Measurements from ENCODE around the gene GIPC3.

GIPC3 gene

DNA sequence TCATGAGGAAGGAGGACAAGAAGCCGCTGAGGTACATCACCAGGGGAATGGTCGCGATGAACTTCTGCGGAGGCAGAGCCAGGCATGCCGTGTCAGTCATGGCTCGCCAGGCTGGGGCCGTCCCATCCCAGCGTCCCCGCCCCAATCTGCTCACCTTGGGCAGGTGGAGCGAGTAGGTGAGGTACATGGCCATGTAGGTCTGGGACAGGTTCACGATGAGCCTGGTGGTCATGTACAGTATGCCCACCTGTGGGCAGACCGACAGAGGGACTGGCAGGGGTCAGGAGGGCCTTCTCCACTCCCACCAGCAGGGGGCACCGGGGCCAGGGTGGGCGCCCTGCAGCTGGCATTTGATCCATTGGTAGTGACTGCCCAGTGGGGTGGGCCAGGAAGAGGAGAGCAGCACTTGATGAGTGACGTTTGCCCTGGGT is 38.0 kb upstream of the GIPC3 start (continued):
- TF ChIP-seq, protein P1, sequence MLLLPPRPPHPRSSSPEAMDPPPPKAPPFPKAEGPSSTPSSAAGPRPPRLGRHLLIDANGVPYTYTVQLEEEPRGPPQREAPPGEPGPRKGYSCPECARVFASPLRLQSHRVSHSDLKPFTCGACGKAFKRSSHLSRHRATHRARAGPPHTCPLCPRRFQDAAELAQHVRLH (tag by site-specific recombination; IDR thresholded peaks at IDR 0.05), result 0 out of 2 replicates have a peak, but pooled peaks have one; percentile 29
- TF ChIP-seq IKZF3 (tag by site-specific recombination; IDR thresholded peaks at IDR 0.05) (no peak), ZNF837 (tag by site-specific recombination; IDR thresholded peaks at IDR 0.05) (no peak), ZNF514 (tag by site-specific recombination; IDR thresholded peaks at IDR 0.05) (no peak), ZNF768 (tag by site-specific recombination; IDR thresholded peaks at IDR 0.05) (no peak), ZNF221 (tag by site-specific recombination; IDR thresholded peaks at IDR 0.05; ENCODE audit: borderline replicate concordance) (no peak), KLF9 (tag by site-specific recombination; IDR thresholded peaks at IDR 0.05; ENCODE audit: low read depth) (no peak), ZNF610 (tag by site-specific recombination; IDR thresholded peaks at IDR 0.05; ENCODE audit: borderline replicate concordance) (no peak), ZEB2 (tag by site-specific recombination; IDR thresholded peaks at IDR 0.05) (no peak), ZNF558 (tag by site-specific recombination; IDR thresholded peaks at IDR 0.05) (no peak)
- TF ChIP-seq, protein P2, sequence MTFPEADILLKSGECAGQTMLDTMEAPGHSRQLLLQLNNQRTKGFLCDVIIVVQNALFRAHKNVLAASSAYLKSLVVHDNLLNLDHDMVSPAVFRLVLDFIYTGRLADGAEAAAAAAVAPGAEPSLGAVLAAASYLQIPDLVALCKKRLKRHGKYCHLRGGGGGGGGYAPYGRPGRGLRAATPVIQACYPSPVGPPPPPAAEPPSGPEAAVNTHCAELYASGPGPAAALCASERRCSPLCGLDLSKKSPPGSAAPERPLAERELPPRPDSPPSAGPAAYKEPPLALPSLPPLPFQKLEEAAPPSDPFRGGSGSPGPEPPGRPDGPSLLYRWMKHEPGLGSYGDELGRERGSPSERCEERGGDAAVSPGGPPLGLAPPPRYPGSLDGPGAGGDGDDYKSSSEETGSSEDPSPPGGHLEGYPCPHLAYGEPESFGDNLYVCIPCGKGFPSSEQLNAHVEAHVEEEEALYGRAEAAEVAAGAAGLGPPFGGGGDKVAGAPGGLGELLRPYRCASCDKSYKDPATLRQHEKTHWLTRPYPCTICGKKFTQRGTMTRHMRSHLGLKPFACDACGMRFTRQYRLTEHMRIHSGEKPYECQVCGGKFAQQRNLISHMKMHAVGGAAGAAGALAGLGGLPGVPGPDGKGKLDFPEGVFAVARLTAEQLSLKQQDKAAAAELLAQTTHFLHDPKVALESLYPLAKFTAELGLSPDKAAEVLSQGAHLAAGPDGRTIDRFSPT (tag by site-specific recombination; IDR thresholded peaks at IDR 0.05), result peak; percentile 82
- TF ChIP-seq, protein P3, sequence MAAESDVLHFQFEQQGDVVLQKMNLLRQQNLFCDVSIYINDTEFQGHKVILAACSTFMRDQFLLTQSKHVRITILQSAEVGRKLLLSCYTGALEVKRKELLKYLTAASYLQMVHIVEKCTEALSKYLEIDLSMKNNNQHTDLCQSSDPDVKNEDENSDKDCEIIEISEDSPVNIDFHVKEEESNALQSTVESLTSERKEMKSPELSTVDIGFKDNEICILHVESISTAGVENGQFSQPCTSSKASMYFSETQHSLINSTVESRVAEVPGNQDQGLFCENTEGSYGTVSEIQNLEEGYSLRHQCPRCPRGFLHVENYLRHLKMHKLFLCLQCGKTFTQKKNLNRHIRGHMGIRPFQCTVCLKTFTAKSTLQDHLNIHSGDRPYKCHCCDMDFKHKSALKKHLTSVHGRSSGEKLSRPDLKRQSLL (tag by site-specific recombination; IDR thresholded peaks at IDR 0.05), result no peak
- TF ChIP-seq, protein P4, sequence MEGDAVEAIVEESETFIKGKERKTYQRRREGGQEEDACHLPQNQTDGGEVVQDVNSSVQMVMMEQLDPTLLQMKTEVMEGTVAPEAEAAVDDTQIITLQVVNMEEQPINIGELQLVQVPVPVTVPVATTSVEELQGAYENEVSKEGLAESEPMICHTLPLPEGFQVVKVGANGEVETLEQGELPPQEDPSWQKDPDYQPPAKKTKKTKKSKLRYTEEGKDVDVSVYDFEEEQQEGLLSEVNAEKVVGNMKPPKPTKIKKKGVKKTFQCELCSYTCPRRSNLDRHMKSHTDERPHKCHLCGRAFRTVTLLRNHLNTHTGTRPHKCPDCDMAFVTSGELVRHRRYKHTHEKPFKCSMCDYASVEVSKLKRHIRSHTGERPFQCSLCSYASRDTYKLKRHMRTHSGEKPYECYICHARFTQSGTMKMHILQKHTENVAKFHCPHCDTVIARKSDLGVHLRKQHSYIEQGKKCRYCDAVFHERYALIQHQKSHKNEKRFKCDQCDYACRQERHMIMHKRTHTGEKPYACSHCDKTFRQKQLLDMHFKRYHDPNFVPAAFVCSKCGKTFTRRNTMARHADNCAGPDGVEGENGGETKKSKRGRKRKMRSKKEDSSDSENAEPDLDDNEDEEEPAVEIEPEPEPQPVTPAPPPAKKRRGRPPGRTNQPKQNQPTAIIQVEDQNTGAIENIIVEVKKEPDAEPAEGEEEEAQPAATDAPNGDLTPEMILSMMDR (tag by site-specific recombination; IDR thresholded peaks at IDR 0.05), result peak; percentile 85

DNA sequence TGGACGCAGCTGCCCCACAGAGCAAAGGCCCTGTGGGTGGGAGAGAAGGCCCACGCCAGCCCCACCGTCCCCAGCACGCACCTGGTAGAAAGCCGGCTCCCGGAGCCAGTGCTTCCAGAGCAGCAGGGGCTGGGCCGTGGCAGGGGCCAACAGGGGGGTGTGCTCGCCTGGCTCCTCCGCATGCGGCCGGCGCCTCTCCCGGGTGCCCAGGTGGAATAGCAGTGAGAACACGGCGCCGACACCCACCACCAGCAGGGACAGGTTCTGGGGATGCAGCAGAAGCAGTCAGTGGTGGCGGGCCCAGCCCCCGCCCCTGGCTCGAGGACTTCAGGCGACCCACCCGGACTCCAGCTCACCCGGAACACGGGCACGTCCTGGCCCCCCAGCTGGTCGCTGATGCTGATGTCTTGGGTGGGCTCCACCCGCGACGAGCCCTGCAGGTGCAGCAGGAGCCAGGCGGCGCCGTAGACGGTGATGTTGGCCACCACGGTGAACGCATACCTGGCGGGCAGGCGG is 37.5 kb upstream of the GIPC3 start:
- H3K4me1 ChIP-seq (ENCODE audit: control insufficient read depth, insufficient read depth, low read length), result no peaks in the 10 kb centered on the region
- TF ChIP-seq ZNF626 (tag by site-specific recombination; IDR thresholded peaks at IDR 0.05), result no peak
- TF ChIP-seq, protein P5, sequence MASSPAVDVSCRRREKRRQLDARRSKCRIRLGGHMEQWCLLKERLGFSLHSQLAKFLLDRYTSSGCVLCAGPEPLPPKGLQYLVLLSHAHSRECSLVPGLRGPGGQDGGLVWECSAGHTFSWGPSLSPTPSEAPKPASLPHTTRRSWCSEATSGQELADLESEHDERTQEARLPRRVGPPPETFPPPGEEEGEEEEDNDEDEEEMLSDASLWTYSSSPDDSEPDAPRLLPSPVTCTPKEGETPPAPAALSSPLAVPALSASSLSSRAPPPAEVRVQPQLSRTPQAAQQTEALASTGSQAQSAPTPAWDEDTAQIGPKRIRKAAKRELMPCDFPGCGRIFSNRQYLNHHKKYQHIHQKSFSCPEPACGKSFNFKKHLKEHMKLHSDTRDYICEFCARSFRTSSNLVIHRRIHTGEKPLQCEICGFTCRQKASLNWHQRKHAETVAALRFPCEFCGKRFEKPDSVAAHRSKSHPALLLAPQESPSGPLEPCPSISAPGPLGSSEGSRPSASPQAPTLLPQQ (tag by site-specific recombination; IDR thresholded peaks at IDR 0.05), result no peak
- TF ChIP-seq, protein P6, sequence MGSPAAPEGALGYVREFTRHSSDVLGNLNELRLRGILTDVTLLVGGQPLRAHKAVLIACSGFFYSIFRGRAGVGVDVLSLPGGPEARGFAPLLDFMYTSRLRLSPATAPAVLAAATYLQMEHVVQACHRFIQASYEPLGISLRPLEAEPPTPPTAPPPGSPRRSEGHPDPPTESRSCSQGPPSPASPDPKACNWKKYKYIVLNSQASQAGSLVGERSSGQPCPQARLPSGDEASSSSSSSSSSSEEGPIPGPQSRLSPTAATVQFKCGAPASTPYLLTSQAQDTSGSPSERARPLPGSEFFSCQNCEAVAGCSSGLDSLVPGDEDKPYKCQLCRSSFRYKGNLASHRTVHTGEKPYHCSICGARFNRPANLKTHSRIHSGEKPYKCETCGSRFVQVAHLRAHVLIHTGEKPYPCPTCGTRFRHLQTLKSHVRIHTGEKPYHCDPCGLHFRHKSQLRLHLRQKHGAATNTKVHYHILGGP (tag by site-specific recombination; IDR thresholded peaks at IDR 0.05), result no peak
- TF ChIP-seq ZNF548 (tag by site-specific recombination; IDR thresholded peaks at IDR 0.05), result no peak
- TF ChIP-seq, protein P7, sequence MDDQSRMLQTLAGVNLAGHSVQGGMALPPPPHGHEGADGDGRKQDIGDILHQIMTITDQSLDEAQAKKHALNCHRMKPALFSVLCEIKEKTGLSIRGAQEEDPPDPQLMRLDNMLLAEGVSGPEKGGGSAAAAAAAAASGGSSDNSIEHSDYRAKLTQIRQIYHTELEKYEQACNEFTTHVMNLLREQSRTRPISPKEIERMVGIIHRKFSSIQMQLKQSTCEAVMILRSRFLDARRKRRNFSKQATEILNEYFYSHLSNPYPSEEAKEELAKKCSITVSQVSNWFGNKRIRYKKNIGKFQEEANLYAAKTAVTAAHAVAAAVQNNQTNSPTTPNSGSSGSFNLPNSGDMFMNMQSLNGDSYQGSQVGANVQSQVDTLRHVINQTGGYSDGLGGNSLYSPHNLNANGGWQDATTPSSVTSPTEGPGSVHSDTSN (CRISPR knock-in tag; IDR thresholded peaks at IDR 0.05), result no peak
- no peak for TF ChIP-seq ZFP37 (tag by site-specific recombination; IDR thresholded peaks at IDR 0.05)
- no peak for TF ChIP-seq WT1 (tag by site-specific recombination; IDR thresholded peaks at IDR 0.05)
- no peak for TF ChIP-seq OSR2 (tag by site-specific recombination; IDR thresholded peaks at IDR 0.05)
- no peak for TF ChIP-seq TCF7L2 (IDR thresholded peaks at IDR 0.05; ENCODE audit: borderline replicate concordance, low read depth, low read length)
- TF ChIP-seq ZSCAN16 (tag by site-specific recombination; IDR thresholded peaks at IDR 0.05), result no peak
- no peak for TF ChIP-seq ZNF391 (tag by site-specific recombination; IDR thresholded peaks at IDR 0.05; ENCODE audit: borderline replicate concordance, low read depth)
- TF ChIP-seq ZNF610 (tag by site-specific recombination; IDR thresholded peaks at IDR 0.05; ENCODE audit: borderline replicate concordance), result no peak
- TF ChIP-seq ZNF830 (tag by site-specific recombination; IDR thresholded peaks at IDR 0.05; ENCODE audit: low read depth), result no peak
- no peaks in the 10 kb centered on the region for H3K9me3 ChIP-seq (ENCODE audit: control insufficient read depth, insufficient read depth, low read depth, low read length)
- CTCF ChIA-PET, result interaction anchor here (0.7 kb wide), 1 partner anchor 112 kb away, joined by 3 read pairs; no protein-coding TSS in a partner anchor
- H3K27ac ChIP-seq (ENCODE audit: extremely low read depth, low read depth, low read length), result no peak overlapping the region
- H3K4me3 ChIP-seq (ENCODE audit: low read depth, low read length), result no peak overlapping the region
- peaks cover 0 to 48% of the 10 kb centered on the region in 2 experiments; a peak in 2 of 3 replicates for H3K36me3 ChIP-seq (ENCODE audit: control insufficient read depth in 2 of 2, insufficient read depth in 1 of 2, low read length in 2 of 2)
- POLR2A ChIA-PET, result no interaction called here
